Small intestine (tissue), 7 donors: Measurements from ENCODE around the gene UBE2L6. TPM values are rescaled to one million over a fixed set of nuclear protein-coding genes. Genes with fewer than 3 reads are reported as not detected.

Experiments
- DNase-seq, 2 donors: peaks; one replicate each; pipeline versions ENCODE4 v3.0.0 to v3.0.0-alpha.2; 2013
- FAIRE-seq: peaks from 2 replicates; lab custom pipeline; 2012; peaks lifted over from hg19 to GRCh38; lab: Jason Lieb, UNC
- H3K27ac ChIP-seq, 3 donors: one replicate each; pipeline ENCODE4 v1.5.1; 2013; ENCODE audit warnings: low read length in 2 of 3, mild to moderate bottlenecking in 2 of 3, control low read depth in 1 of 3, inconsistent platforms in 1 of 3, low read depth in 1 of 3, moderate library complexity in 1 of 3
- H3K27me3 ChIP-seq, 3 donors: one replicate each; pipeline ENCODE4 v1.6.1; 2013; ENCODE audit warnings: low read length in 3 of 3, inconsistent platforms in 1 of 3; ENCODE audit not compliant: control insufficient read depth in 3 of 3, insufficient read depth in 3 of 3
- H3K36me3 ChIP-seq, 3 donors: one replicate each; pipeline ENCODE4 v1.6.1; 2013; ENCODE audit warnings: low read length in 3 of 3, inconsistent platforms in 1 of 3, low read depth in 1 of 3, mild to moderate bottlenecking in 1 of 3, moderate library complexity in 1 of 3; ENCODE audit not compliant: control insufficient read depth in 3 of 3, insufficient read depth in 2 of 3
- H3K4me1 ChIP-seq, 3 donors: one replicate each; pipeline ENCODE4 v1.6.1; 2013; ENCODE audit warnings: low read length in 2 of 3, inconsistent platforms in 1 of 3, low read depth in 1 of 3, mild to moderate bottlenecking in 1 of 3, moderate library complexity in 1 of 3; ENCODE audit not compliant: control insufficient read depth in 3 of 3, insufficient read depth in 2 of 3
- H3K4me3 ChIP-seq, 3 donors: one replicate each; pipeline ENCODE4 v1.5.1; 2013; ENCODE audit warnings: low read length in 3 of 3, control low read depth in 1 of 3, inconsistent platforms in 1 of 3, low read depth in 1 of 3, mild to moderate bottlenecking in 1 of 3, moderate library complexity in 1 of 3
- H3K9me3 ChIP-seq, 2 donors: one replicate each; pipeline ENCODE4 v1.6.1; 2013; ENCODE audit warnings: low read depth in 1 of 2, low read length in 1 of 2; ENCODE audit not compliant: control insufficient read depth in 2 of 2, insufficient read depth in 1 of 2
- WGBS, 3 donors: extraction: QIAGEN DNeasy Blood & Tissue Kit; methylation state at CpG; one replicate each; pipeline ENCODE4 v1.1.7; 2013; 5-methylcytosine and 5-hydroxymethylcytosine counted together
- polyA plus RNA-seq, 4 donors: library from polyadenylated mRNA; stranded (reverse) in 3 of 4; unstranded in 1 of 4; fragments of 200-250 nt in 3 of 4; fragments of 120-200 nt in 1 of 4; gene quantifications; one replicate each; pipeline versions ENCODE4 v1.2.1 to v1.2.3, GENCODE V29; 2013
- donor health status: healthy with polysubstance abuse.
- donor health status: control.
- donor health status: control.
- donor health status: Bipolar disorder and iron deficiency.
- donor health status: healthy.

The UBE2L6 gene
- polyA plus RNA-seq, 4 donors, result 51.7 to 72.3 (median 58.7) TPM

DNA sequence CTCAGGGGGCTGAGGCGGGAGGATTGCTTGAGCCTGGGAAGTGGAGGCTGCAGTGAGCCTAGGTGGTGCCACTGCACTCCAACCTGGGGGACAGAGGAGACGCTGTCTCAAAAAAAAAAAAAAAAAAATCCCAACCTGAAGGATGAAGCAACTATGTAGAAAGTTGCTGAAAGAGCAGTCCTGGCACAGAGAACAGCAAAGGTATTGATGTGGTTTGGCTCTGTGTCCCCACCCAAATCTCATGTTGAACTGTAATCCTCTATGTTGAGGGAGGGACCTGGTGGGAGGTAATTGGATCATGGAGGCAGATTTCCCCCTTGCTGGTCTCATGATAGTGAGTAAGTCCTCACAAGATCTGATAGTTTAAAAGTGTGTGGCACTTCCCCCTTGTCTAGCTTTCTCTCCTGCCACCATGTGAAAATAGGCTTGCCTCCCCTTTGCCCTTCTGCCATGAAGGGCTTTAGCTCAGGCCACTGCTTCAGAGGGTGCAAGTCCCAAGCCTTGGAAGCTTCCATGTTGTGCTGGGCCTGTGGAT is 19.3 kb upstream of the UBE2L6 start:
- Histone ChIP-seq H3K27me3 (no peaks in the 10 kb centered on the region), H3K27ac (no peak overlapping the region), H3K36me3 (no peaks in the 10 kb centered on the region), H3K9me3 (peaks cover 0 to 4% of the 10 kb centered on the region in 2 donors), H3K4me1 (peaks cover 0 to 2% (median 0%) of the 10 kb centered on the region in 3 donors), H3K4me3 (no peak overlapping the region)
- FAIRE-seq (no peak), DNase-seq (no peak)
- WGBS, 3 donors, result 48 to 54% (median 48%) methylated on average over 2 of the region's 2 CpGs

DNA sequence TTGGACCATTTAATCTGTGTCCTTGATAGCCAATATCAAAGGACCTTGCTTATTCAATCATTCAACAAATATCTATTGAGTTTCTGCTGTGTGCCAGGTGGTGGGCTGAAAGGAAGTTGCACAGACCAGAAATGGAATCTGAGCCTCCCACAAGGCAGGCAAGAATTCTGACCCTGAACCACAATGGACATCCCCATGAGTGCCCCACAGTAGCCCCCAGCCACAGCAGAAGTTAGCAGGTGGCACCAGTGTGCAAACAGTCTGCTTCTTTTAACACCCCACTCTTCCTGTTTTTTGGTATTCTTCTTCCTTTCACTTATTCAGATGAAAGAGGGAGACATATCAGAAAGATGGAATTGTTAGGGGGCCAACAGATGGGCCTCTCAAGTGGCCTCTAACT is 17.8 kb upstream of the UBE2L6 start:
- H3K4me3 ChIP-seq, result no peak overlapping the region
- H3K36me3 ChIP-seq, result no peaks in the 10 kb centered on the region
- peaks cover 0 to 4% of the 10 kb centered on the region in 2 donors for H3K9me3 ChIP-seq
- H3K4me1 ChIP-seq, result peaks cover 0 to 2% (median 0%) of the 10 kb centered on the region in 3 donors
- H3K27ac ChIP-seq, result no peak overlapping the region
- no peaks in the 10 kb centered on the region for H3K27me3 ChIP-seq
- DNase-seq (no peak), FAIRE-seq (no peak)

DNA sequence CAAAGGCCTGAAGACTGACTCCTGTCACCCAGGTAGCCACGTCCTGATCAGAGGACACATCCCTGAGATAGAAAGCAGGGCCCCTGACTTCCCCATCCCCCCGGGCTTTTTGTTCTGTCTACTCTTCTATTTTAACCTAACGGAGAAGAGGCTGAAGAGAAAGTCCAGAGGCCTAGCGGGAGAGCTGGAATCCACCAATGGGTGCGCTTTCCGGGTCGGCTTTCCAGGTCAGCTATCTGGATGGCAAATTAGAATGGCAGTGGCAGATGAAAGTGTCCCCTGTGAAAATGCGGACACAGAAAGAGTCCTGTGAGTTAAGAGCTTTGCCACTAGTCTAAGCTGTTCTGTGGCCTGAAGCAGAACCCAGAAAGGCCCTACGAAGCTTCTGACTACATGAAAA is 16.9 kb upstream of the UBE2L6 start:
- Histone ChIP-seq H3K36me3 (no peaks in the 10 kb centered on the region), H3K9me3 (peaks cover 0 to 4% of the 10 kb centered on the region in 2 donors), H3K4me3 (no peak overlapping the region), H3K4me1 (peaks cover 0 to 2% (median 0%) of the 10 kb centered on the region in 3 donors), H3K27me3 (no peaks in the 10 kb centered on the region), H3K27ac (no peak overlapping the region)
- FAIRE-seq (no peak), DNase-seq (no peak)
- WGBS, 3 donors, result 86 to 93% (median 90%) methylated on average over 9 of the region's 9 CpGs

- Histone ChIP-seq H3K4me3 (no peak overlapping the region), H3K27ac (no peak overlapping the region), H3K9me3 (no peaks in the 10 kb centered on the region), H3K36me3 (no peaks in the 10 kb centered on the region), H3K4me1 (no peaks in the 10 kb centered on the region), H3K27me3 (no peaks in the 10 kb centered on the region)
- DNase-seq (no peak), FAIRE-seq (no peak)
- 58 to 72% (median 63%) methylated on average over 4 of the region's 4 CpGs for WGBS, 3 donors
These were observed 6.6 kb upstream of the UBE2L6 start for GRCh38 chr11:57574061-57574460.

DNA sequence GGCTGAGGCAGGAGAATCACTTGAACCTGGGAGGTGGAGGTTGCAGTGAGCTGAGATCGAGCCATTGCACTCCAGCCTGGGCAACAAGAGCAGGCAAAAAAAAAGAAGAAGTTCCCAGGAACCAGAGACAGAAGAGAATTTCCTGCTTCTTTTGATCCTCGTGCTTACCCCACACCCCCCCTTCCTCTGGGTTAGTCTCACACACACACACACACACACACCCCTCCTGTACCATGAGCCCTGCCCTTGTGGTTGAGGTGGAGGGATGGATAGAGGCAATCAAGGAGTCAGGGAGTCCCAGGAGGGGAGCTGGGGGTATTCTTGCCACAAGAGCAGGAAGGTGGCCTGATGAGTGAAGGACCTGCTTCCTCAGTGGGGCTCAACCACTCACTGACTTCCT is 4.1 kb upstream of the UBE2L6 start:
- H3K27me3 ChIP-seq, result no peaks in the 10 kb centered on the region
- DNase-seq (no peak), FAIRE-seq (no peak)
- H3K4me3 ChIP-seq, result no peak overlapping the region
- H3K9me3 ChIP-seq, result no peaks in the 10 kb centered on the region
- WGBS, 3 donors, result 39 to 57% (median 55%) methylated on average over 2 of the region's 2 CpGs
- no peak overlapping the region for H3K27ac ChIP-seq
- no peaks in the 10 kb centered on the region for H3K36me3 ChIP-seq
- peaks cover 0 to 4% (median 3%) of the 10 kb centered on the region in 3 donors for H3K4me1 ChIP-seq

DNA sequence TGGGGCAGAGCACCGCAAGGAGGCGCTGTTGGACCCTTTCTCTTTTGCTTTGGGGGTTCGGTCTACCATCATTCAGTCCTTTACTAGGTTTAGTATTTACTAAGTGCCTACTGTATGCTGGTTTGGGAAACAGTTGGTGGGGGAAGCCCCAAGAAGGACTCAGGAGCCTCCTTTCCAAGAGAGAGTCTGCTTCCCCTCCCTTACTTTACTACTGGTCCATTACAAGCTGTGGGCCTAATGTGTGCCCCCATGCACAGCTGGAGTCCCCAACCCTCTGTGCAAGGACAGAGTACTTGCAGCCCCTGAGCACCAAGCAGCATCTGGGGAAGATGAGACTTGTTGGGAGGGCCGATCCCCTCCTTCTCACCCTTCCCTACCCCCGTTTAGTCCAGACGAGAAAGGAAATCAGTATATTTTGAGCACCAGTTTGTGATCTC is 876 bp upstream of the UBE2L6 start:
- Histone ChIP-seq H3K36me3 (no peaks in the 10 kb centered on the region), H3K4me1 (peaks cover 2 to 18% (median 5%) of the 10 kb centered on the region in 3 donors), H3K27me3 (no peaks in the 10 kb centered on the region), H3K9me3 (no peaks in the 10 kb centered on the region), H3K4me3 (peak overlapping the region; percentile 74 to 94 (median 84)), H3K27ac (peak overlapping the region; percentile 69 to 85 (median 83))
- WGBS, 3 donors, result 28 to 39% (median 35%) methylated on average over 6 of the region's 6 CpGs
- FAIRE-seq (no peak), DNase-seq (peak in 1 of 2 donors; percentile 91)

DNA sequence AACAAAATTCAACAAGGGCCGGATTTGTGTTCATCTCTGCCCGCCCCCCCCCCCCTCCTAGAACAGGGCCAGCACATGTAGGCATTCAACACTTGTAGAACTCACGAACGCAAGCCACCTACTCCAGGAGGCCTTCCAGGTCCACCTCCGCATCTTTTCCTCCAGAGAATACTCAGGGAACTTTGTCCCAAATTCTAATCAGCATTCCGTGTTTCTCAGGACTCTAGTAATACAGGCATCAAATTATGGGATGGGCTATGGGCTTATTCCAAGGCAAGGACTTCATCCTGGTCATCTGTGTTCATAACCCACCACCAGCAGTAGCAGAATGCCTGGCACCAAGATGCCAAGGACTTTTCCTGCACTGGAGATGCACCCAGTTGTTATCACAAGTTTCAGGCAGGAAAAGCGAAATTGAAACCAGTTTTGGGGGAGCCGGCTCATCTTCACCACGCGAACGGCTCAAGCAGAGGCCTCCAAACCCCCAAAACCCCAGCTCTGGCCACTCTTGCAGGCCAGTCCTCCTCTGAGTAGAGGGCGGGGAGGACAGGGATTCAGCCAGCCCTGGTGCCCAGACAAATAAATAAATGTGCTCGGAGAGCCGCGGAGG is 462 bp downstream of the UBE2L6 start:
- WGBS, 3 donors, result 2 to 5% (median 2%) methylated on average over 14 to 15 of the region's 15 CpGs
- H3K27me3 ChIP-seq, result no peaks in the 10 kb centered on the region
- FAIRE-seq (no peak), DNase-seq (peak; percentile 57 to 59)
- H3K4me1 ChIP-seq, result peaks cover 2 to 18% (median 5%) of the 10 kb centered on the region in 3 donors
- H3K36me3 ChIP-seq, result peaks cover 0 to 5% (median 0%) of the 10 kb centered on the region in 3 donors
- H3K27ac ChIP-seq, result peak overlapping the region; percentile 51 to 85 (median 83)
- H3K9me3 ChIP-seq, result no peaks in the 10 kb centered on the region
- peak overlapping the region; percentile 74 to 94 (median 84) for H3K4me3 ChIP-seq

GRCh38 chr11:57566005-57566904 is 1.2 kb downstream of the UBE2L6 start:
- peak overlapping the region; percentile 74 to 94 (median 84) for H3K4me3 ChIP-seq
- H3K36me3 ChIP-seq, result peaks cover 0 to 6% (median 0%) of the 10 kb centered on the region in 3 donors
- H3K9me3 ChIP-seq, result no peaks in the 10 kb centered on the region
- 5 to 17% (median 10%) methylated on average over 4 of the region's 4 CpGs for WGBS, 3 donors
- FAIRE-seq (no peak), DNase-seq (peak; percentile 89)
- peaks cover 2 to 18% (median 9%) of the 10 kb centered on the region in 3 donors for H3K4me1 ChIP-seq
- no peaks in the 10 kb centered on the region for H3K27me3 ChIP-seq
- peak overlapping the region; percentile 51 to 86 (median 83) for H3K27ac ChIP-seq
